HT-29 (cell line): ENCODE data around the gene UBXN11. TPM values are rescaled to one million over a fixed set of nuclear protein-coding genes. Genes with fewer than 3 reads are reported as not detected.

ENCODE experiments used
- DNase-seq: peaks from one replicate; pipeline ENCODE4 v3.0.0-alpha.2; 2015; ENCODE audit warnings: low spot score
- total RNA-seq: library from RNA; depleted of rRNA; stranded (reverse); fragments of >200 nt; shearing (Covaris generic); gene quantifications from 2 replicates; pipeline ENCODE4 v1.2.3, GENCODE V29; 2014

Gene UBXN11
- total RNA-seq, 1 experiment from 2014 or later, result 26.8 TPM

- DNase-seq, result no peak
Observed at GRCh38 chr1:26287033-26287711, 19.3 kb downstream of the UBXN11 start.

- DNase-seq, result no peak
Observed at GRCh38 chr1:26286064-26286416, 20.4 kb downstream of the UBXN11 start.

- peak; percentile 61 for DNase-seq
Observed at GRCh38 chr1:26285366-26286063, 20.9 kb downstream of the UBXN11 start.

GRCh38 chr1:26284597-26285347 is 21.7 kb downstream of the UBXN11 start:
- peak; percentile 89 for DNase-seq

- no peak for DNase-seq
Observed at GRCh38 chr1:26283871-26284596, 22.4 kb downstream of the UBXN11 start.

GRCh38 chr1:26283279-26283853 is 23.1 kb downstream of the UBXN11 start:
- no peak for DNase-seq

- DNase-seq, result peak; percentile 3
Observed at GRCh38 chr1:26282401-26282918, 24.0 kb downstream of the UBXN11 start.

- peak; percentile 32 for DNase-seq
Observed at GRCh38 chr1:26281971-26282370, 24.5 kb downstream of the UBXN11 start.

- DNase-seq, result peak; percentile 19
Observed at GRCh38 chr1:26281091-26281958, 25.1 kb downstream of the UBXN11 start.

GRCh38 chr1:26280333-26281042 is 25.9 kb downstream of the UBXN11 start:
- DNase-seq, result peak; percentile 19

- DNase-seq, result peak; percentile 89
Observed at GRCh38 chr1:26279456-26280332, 26.7 kb downstream of the UBXN11 start, which contains the start of gene SH3BGRL3. Gene SH3BGRL3 (plus strand): TSS chr1:26280086. CDS start chr1:26280156, 70 bp downstream.

GRCh38 chr1:26278724-26279455 is 27.5 kb downstream of the UBXN11 start:
- DNase-seq, result peak; percentile 75

- DNase-seq, result peak; percentile 85
Observed at GRCh38 chr1:26278303-26278702, 28.1 kb downstream of the UBXN11 start.

- DNase-seq, result no peak
Observed at GRCh38 chr1:26277719-26278118, 28.7 kb downstream of the UBXN11 start.

- DNase-seq, result peak; percentile 56
Observed at GRCh38 chr1:26277261-26277661, 29.2 kb downstream of the UBXN11 start.

- DNase-seq, result no peak
Observed at GRCh38 chr1:26276432-26276838, 30.0 kb downstream of the UBXN11 start.

GRCh38 chr1:26275580-26276431 is 30.6 kb downstream of the UBXN11 start:
- peak; percentile 97 for DNase-seq
